Measurements from ENCODE around the gene MOK.

- no peak for TF ChIP-seq POLR2A (IDR thresholded peaks at IDR 0.05; ENCODE audit: low read length)
- TF ChIP-seq GATA1 (IDR thresholded peaks at IDR 0.05; ENCODE audit: low read depth, low read length): no peak
Observed at GRCh38 chr14:102221026-102221425, 83.9 kb downstream of the MOK start.
